ENCODE results near the gene COLGALT1.

The COLGALT1 gene

GRCh38 chr19:17629760-17630159 is 74.3 kb downstream of the COLGALT1 start:
- TF ChIP-seq CTCF (IDR thresholded peaks at IDR 0.05; ENCODE audit: control insufficient read depth, insufficient read depth, low read depth, low read length, missing control alignments), result no peak
- H3K4me3 ChIP-seq (ENCODE audit: control insufficient read depth, low read depth, low read length), result no peak overlapping the region
- DNase-seq (ENCODE audit: low read depth), result no peak

- no peak overlapping the region for H3K4me3 ChIP-seq (ENCODE audit: control insufficient read depth, low read depth, low read length)
- TF ChIP-seq CTCF (IDR thresholded peaks at IDR 0.05; ENCODE audit: control insufficient read depth, insufficient read depth, low read depth, low read length, missing control alignments), result no peak
- no peak for DNase-seq (ENCODE audit: low read depth)
Observed at GRCh38 chr19:17632577-17632976, 77.1 kb downstream of the COLGALT1 start.

All from AG09309 (cell line).